Measurements from ENCODE around the gene TAOK3.
A peak's percentile ranks its signal among the peaks of the same experiment; 100 is the strongest.
"Not testable (repeated sequence)": the region's sequence is repeated elsewhere in the genome, so short reads cannot be mapped to it uniquely, and the experiment has no call there.

The TAOK3 gene

DNA sequence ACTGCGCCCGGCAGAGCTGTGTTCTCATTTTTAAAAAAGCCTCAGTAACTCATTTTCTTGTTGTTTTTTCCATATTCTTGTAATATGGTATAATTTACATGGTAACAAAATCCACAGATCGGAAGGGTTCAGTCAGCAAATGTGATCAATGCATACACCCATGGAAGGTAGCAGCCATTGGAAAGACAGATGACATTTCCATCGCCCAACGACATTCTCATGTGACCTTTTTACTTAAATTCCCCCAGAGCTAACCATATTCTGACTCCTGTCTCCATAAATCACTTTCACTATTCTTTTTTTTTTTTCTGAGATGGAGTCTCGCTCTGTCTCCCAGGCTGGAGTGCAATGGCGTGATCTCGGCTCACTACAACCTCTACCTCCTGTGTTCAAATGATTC is 231.9 kb downstream of the TAOK3 start:
- DNase-seq (ENCODE audit: low read depth, low spot score): no peak

DNA sequence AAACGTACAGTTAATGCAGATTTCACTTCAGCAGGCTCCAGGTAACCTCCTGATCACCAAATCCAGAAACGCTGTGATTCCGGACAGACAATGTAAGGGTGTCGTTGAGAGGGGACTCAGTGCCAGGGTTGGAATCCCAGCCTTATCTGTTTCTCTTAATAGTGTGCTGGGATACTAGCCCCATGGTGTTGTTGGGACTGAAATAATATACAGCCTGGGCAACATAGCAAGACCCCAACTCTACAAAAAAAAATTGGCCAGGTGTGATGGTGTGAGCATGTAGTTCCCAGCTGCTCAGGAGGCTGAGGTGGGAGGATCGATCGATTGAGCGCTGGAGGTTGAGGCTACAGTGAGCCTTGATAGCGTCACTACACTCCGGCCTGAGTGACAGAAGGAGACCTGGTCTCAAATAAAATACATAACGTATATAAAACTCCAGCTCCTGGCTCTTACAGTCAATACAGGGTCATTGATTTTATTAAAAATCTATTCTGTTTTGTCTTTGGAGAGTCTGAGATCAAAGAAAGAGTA is 235.5 kb downstream of the TAOK3 start:
- no peak for DNase-seq (ENCODE audit: low read depth, low spot score)

DNA sequence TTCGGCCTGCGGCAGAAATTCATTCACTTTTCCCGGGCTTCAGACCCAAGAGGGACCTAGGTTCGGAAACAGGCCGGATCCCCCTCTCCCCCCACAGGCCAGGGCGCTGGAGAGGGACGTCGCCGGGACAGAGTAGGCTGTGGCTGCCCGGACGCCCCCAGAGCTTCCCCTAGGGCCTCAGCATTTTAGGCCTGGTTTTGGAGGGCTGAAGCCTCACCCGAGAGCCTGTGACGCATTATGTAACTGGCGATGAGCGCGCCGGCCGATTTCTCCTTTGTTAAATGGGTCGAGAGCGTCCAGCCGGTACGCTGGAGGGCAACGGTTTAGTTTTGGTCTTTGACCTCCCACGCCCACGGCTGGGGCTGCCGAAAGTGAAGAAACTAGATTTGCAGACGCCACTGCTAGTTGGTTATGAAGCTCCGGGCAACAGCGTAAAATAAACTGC is 236.1 kb downstream of the TAOK3 start:
- no peak for DNase-seq (ENCODE audit: low read depth, low spot score)

DNA sequence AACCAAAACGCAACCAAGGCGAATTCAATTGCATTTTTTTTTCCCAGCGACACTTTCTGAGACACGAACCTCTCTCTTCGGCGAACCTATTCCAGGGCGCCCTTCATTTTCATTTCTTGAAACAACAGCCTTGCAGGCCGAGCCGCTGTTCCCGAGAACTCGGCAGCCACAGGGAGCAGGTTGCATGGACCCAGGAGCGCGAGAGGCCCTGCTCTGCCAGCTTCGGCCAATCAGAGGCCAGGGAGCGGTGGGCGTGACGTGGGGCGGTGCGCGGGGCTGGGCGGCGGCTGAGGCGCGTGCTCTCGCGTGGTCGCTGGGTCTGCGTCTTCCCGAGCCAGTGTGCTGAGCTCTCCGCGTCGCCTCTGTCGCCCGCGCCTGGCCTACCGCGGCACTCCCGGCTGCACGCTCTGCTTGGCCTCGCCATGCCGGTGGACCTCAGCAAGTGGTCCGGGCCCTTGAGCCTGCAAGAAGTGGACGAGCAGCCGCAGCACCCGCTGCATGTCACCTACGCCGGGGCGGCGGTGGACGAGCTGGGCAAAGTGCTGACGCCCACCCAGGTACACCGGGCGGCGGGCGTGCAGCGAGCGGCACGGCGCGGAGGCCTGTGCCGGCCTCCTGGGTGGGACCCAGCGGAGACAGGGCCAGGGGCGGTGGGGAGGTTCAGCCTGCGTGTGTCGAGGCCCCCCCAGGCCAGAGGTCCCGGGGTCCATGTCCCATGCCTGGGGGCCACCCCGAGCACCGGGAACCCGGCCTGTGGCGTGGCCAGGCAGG is 236.7 kb downstream of the TAOK3 start, which contains the start of gene PEBP1:
Gene PEBP1 (plus strand): TSS at position 337 of the 771 bp plus-strand sequence. CDS start 86 bp downstream, at position 423.
- peak; percentile 62 for DNase-seq (ENCODE audit: low read depth, low spot score)

DNA sequence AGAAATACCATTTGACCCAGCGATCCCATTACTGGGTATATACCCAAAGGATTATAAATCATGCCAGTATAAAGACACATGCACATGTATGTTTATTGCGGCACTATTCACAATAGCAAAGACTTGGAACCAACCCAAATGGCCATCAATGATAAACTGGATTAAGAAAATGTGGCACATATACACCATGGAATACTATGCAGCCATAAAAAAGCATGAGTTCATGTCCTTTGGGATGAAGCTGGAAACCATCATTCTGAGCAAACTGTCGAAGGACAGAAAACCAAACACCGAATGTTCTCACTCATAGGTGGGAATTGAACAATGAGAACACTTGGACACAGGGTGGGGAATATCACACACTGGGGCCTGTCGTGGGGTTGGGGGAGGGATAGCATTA is 243.3 kb downstream of the TAOK3 start:
- DNase-seq (ENCODE audit: low read depth, low spot score): not testable (repeated sequence)

DNA sequence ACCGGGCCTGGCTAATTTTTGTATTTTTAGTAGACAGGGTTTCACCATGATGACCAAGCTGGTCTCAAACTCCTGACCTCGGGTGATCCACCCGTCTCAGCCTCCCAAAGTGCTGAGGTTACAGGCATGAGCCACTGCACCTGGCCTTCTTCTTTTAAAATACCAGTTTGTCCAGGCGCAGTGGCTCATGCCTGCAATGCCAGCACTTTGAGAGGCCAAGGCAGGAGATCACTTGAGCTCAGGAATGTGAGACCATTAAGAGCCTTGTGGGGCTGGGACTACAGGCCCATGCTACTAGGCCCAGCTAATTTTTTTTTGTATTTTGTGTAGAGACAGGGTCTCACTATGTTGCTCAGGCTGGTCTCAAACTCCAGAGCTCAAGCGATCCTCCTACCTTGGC is 244.8 kb downstream of the TAOK3 start:
- no peak for DNase-seq (ENCODE audit: low read depth, low spot score)

DNA sequence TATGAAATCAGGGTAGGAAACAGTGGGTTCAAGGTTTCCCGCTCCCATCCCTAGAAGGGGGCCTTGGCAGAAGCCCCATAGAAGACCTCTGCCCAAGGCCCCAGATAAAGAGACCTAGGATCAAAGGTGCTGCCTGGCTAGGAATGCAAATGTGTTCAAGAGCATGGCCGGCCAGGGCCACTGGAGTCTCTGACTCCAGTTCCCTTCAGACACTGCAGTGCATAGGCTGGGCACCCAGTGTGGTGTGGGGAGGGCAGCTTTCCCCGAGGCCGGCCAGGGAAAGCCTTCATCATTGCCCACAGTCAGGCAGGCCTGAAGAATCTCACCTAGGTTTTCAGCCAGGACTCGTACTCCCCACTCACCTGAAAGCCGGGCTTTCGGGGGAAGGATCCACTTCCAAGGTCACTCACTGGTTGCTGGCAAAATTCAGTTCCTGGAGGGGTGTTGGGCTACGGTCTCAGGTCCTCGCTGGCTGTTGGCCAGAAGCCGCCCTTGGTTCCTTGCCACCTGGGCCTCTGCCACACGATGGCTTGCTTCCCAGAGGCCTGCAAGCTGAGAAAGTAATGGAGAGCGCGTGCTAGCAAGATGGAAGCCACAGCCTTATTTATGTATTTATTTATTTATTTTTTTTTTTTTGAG is 246.5 kb downstream of the TAOK3 start:
- DNase-seq (ENCODE audit: low read depth, low spot score): no peak

DNA sequence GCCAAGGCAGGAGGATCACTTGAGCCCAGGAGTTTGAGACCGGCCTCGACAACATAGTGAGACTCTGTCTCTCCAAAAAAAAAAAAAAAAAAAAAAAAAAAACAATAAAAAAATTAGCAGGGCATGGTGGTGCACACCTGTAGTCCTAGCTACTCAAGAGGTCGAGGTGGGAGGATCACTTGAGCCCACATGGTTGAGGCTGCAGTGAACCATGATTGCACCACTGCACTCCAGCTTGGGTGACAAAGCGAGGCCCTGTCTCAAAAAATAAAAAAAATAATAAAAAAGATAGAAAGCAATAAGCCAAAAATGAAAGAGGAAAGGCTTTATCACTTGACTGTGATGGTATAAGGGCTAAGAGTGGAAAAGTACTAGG is 247.0 kb downstream of the TAOK3 start:
- DNase-seq (ENCODE audit: low read depth, low spot score): no peak

DNA sequence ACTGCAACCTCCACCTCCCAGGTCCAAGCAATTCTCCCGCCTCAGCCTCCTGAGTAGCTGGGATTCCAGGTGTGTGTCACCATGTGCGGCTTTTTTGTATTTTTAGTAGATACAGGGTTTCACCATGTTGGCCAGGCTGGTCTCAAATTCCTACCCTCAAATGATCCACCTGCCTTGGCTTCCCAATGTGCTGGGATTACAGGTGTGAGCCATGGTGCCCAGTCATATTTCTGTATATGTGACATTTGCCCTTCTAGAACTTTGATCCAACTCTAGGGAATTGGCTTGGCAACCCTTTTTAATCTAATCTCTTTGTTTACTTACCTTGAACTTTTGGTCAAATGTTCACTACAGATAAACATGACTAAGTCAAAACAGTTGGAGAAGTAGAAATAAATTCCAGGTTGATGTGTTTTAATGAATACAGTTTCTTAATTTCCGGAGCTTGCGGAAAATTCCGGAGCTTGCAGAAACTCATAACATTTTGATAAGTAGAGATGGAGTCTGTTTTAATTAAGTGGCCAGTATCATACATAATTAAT is 248.3 kb downstream of the TAOK3 start:
- DNase-seq (ENCODE audit: low read depth, low spot score): no peak

DNA sequence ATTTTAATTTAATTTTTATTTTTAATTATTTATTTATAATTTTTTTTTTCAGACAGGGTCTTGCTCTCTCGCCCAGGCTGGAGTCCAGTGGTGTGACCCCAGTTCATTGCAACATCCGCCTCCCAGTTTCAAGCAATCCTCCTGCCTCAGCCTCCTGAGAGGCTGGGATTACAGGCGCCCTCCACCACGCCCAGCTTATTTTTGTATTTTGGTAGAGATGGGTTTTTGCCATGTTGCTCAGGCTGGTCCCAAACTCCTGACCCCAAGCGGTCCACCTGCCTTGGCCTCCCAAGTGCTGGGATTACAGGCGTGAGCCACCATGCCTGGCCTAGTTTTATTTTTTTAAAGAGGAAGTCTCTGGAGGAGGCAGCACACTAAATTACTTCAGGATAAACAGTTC is 250.4 kb downstream of the TAOK3 start:
- DNase-seq (ENCODE audit: low read depth, low spot score): no peak

DNA sequence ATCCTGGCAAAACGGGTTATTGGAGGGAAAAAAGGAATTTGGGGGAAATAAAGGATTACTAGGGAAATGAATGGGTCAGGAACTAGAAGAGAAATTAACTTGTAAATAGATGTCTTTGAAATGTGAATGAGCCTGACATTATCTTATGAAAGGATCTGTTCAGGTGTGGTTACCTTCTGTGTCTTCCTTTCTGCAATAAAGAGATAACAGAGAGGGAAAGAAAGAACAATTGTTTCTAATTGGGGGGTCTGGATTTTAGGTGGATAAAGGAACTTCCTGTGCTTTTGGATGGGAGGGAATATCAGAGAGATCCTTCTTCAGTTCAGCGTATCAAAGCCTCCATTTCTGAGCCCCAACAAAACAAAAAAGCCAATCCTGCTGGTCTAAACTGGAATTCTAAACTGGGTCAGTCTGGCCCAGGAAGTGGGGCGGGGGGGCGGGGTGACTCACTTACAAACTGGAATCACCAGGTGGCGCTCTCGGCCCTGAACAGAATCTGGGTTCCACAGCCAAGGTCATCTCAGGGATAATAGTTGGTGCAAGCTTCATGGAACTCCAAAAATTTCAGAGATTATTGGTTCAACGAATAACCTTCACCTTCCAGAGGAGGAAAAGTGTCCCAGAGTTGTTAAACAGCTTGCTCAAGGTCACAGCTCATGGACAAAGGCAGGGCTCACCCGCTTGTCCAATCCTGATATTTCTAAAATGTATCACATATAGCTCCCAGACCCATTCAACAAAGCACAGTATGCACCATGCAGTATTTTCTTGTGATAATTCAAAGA is 251.9 kb downstream of the TAOK3 start:
- DNase-seq (ENCODE audit: low read depth, low spot score): no peak

DNA sequence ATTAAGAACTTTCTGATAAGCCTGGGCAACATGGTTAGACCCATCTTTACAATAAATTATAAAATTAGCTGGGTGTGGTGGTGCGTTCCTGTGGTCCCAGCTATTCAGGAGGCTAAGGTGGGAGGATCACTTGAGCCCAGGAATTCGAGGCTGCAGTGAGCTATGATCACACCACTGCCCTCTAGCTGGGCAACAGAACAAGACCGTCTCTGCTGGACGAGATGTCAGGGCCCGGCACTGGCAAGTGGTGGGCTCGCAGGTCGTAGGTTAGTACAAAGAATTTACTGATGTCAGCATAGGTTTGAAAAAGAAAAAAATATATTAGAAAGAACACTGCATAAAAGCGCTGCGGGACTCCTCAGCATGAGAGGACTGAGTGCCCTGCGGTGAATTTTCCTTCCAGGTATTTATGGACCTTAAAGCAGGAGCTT is 253.2 kb downstream of the TAOK3 start:
- no peak for DNase-seq (ENCODE audit: low read depth, low spot score)

DNA sequence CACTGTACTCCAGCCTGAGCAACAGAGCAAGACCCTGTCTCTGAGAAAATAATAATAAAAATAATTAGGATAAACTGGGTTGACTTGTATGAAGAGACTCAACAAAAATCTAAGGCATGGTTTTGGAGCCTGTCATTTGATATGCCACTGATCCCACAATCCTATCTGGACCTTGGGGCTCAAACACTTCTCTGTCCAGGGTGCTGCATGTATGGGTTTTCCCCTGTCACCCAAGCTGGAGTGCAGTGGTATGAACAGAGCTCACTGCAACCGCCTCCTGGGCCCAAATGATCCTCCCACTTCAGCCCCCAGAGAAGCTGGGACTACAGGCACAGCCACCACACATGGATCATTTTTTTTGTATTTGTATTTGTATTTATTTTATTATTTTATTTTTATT is 263.6 kb downstream of the TAOK3 start:
- no peak for DNase-seq (ENCODE audit: low read depth, low spot score)

DNA sequence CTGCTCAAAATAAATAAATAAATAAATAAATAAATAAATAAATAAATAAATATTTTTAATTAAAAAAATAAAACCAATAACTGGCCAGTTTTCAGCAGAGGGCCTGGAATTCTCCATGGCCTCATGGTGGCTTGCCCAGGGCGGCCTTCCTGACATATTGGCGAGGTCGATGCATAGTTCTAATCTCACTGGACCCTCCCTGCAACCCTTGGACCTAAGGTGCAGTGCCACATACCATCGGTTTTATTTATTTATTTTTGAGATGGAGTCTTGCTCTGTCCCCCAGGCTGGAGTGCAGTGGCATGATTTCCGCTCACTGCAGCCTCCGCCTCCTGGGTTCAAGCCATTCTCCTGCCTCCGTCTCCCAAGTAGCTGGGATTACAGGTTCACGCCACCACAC is 265.0 kb downstream of the TAOK3 start:
- DNase-seq (ENCODE audit: low read depth, low spot score): no peak

DNA sequence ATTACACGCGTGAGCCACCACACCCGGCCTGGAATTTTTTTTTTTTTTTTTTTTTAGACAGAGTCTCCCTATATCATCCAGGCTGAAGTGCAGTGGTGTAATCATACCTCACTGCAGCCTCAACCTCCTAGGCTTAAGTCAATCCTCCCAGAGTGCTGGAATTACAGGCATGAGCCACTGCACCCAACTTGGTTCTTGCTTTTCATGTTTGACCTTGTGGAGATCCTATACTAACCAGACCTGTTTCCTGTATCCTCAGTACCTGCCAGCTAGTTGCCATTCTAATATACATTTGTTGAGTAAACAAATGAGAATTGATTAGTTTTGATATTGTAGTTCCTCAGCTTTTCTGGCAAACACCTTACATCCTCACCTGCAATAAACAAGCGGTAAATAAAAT is 265.7 kb downstream of the TAOK3 start:
- no peak for DNase-seq (ENCODE audit: low read depth, low spot score)

DNA sequence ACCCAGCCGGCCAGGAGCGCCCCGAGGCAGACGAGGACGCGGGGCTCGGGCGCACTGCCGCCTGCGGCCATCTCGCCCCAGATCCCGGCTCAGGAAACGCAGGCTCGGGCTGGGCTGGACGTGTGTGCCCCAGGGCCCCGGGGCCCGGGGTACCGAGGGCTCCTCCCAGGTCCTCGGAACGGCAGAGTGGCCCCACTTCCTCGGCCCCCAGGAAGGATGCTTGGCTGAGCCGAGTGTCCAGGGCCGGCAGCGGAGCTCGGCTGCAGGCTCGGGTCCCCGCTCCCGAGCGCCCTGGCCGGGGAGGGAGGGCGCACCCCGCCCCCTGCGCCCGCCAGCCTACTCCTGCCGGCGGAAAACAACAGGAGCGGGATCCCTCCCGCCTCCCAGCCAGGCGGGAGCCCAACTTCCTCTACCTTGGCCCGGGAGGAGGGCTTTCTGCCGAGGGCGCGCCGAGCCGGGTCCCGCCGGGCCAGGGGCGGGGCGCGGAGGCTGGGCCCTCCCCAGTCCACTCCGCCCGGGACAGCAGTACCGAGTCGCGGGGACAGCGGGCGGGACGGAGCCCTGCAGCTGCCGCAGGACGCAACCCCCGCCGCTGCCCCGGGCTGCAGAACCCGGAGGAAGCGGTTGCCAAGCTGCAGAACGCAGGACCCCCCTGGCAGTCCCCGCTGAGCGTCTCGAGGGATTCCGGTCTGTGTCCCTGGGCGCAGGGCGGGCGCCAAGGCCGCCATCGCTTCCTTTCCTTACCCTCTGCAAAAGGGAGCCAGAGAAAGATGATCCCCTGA is 268.9 kb downstream of the TAOK3 start, which contains the start of gene VSIG10:
Gene VSIG10 (minus strand): TSS at position 411 of the 782 bp plus-strand sequence. CDS start 340 bp downstream, at position 71.
- DNase-seq (ENCODE audit: low read depth, low spot score): no peak

DNA sequence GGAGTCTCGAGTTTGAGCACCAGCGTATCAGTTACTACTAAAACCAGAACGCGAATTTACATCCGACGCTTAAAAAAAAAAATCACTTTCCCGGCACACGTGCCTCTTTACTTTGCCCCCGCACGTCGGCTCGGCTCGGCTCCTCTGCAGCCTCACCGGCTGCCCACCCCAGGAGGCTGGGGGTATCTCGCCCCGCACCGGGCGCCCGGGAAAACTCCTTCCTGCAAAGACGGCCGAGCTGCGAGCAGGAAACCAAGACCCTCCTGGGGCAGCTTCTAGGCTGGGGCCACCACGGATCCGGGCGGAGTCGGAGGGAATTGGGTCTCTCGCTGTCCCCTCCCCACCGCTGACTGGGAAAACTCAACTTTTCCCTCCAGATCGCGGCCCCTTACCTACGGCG is 269.5 kb downstream of the TAOK3 start:
- no peak for DNase-seq (ENCODE audit: low read depth, low spot score)

DNA sequence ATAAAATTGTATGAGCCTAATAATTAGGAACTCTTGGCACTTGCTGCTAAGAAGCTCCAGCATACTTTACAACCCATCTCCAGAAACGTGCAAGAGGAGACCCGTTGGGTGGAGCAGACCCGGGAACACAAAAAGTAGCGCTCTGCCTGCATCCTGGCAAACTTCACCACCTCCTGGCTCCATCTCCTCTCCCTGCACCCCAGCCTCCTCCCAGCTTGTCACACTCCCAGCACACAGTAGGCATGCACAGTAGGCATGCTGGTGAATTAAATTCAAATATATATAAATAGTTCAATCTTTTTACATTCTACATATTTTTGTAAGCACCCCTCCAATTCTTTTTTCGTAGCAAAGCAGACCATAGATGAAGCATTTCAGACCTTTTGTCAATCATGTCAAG is 270.1 kb downstream of the TAOK3 start:
- no peak for DNase-seq (ENCODE audit: low read depth, low spot score)

DNA sequence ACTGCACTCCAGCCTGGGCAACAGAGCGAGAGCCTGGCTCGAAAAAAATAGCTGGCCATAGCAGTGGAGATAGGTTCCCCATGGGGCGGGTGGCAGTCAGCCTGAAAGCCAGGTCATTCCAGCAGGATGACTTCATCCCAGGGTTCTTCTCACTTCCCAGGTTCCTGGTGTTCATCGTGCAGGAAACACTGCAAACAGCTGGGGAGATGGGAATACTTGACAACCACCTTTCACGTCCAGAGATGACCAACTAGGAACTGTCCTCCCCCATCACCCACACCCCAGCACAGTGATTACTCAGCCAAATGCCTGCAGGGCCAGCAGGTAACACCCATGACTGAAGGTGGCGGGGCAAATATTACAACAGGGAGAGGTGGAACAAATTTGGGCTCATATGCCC is 270.6 kb downstream of the TAOK3 start:
- no peak for DNase-seq (ENCODE audit: low read depth, low spot score)

DNA sequence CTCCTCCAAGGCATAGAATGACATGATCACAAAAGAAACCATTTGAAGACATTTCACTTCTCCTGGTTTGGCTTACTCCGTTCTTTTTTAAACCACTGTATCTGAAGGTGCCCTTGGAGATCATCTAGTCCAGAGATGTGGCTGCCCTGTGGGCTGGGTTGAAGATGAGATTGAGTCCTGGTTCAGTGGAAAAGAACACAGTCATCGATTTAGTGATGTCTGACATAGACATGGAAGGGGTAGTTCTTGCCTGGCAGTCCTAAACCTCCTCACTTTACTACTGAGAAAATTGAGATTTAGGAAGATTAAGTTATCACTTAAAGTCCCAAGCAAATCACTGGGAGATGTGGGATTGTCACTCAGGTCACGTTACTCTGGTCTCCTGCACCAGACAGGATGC is 271.7 kb downstream of the TAOK3 start:
- no peak for DNase-seq (ENCODE audit: low read depth, low spot score)
